Activated T-cell treated with anti-CD3 and anti-CD28 coated beads, Interleukin-2, amount 50 U/mL, for 4 hours (primary cell): ENCODE measurements around the gene CBX5. TPM values are rescaled to one million over a fixed set of nuclear protein-coding genes. Genes with fewer than 3 reads are reported as not detected.
"Not testable (repeated sequence)": the region's sequence is repeated elsewhere in the genome, so short reads cannot be mapped to it uniquely, and the experiment has no call there.

ENCODE experiments used
- ATAC-seq, 2 donors: fragments of 200-7000 bp; cut with Tn5 transposase; one replicate each; pipeline ENCODE4 v1.10.0; 2021
- DNase-seq: peaks from one replicate; pipeline ENCODE4 v3.0.0-alpha.2; 2020
- H3K27me3 Mint-ChIP-seq: one replicate; pipeline ENCODE4 v1.8.0; 2021; ENCODE audit warnings: low read depth, mixed read lengths
- H3K36me3 Mint-ChIP-seq: one replicate; pipeline ENCODE4 v1.8.0; 2022; ENCODE audit warnings: mixed read lengths; ENCODE audit not compliant: insufficient read depth
- H3K4me1 Mint-ChIP-seq: one replicate; pipeline ENCODE4 v1.8.0; 2021; ENCODE audit warnings: low read depth, mixed read lengths
- H3K4me3 Mint-ChIP-seq: one replicate; pipeline ENCODE4 v1.8.0; 2021; ENCODE audit warnings: mild to moderate bottlenecking, moderate library complexity, mixed read lengths
- H3K9me3 Mint-ChIP-seq: one replicate; pipeline ENCODE4 v1.8.0; 2021; ENCODE audit warnings: mixed read lengths
- total RNA-seq, 3 donors: library from RNA; stranded (reverse); gene quantifications; one replicate each; pipeline ENCODE4 v1.2.1, GENCODE V29; 2021

CBX5 gene
- total RNA-seq, 3 donors from 2014 or later, result 27.9 to 37.0 (median 33.4) TPM

DNA sequence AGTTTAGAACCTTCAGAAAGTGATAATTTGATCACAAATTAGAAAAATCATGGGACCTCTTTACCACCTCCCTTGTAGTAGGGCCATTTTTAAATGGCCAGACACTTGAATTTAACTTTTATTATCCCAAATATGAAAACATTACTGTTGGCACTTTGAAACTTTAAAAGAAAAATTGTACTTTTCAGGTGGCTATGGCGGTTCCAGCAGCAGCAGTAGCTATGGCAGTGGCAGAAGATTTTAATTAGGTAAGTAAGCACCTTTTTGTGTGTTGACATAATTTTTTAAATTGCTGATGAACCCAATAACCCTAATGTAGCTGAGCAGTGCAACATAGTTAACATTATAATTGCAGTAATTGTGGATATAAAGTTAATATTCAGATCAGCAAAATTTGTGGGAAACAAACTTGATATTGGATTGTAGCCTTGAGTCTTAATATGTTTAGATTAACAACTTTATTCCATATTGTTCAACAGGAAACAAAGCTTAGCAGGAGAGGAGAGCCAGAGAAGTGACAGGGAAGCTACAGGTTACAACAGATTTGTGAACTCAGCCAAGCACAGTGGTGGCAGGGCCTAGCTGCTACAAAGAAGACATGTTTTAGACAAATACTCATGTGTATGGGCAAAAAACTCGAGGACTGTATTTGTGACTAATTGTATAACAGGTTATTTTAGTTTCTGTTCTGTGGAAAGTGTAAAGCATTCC is 4.3 kb upstream of the CBX5 start:
- not testable (repeated sequence) for H3K36me3 Mint-ChIP-seq, H3K9me3 Mint-ChIP-seq, H3K4me3 Mint-ChIP-seq, H3K27me3 Mint-ChIP-seq, ATAC-seq, DNase-seq
- peaks cover 43% of the 10 kb centered on the region for H3K4me1 Mint-ChIP-seq

DNA sequence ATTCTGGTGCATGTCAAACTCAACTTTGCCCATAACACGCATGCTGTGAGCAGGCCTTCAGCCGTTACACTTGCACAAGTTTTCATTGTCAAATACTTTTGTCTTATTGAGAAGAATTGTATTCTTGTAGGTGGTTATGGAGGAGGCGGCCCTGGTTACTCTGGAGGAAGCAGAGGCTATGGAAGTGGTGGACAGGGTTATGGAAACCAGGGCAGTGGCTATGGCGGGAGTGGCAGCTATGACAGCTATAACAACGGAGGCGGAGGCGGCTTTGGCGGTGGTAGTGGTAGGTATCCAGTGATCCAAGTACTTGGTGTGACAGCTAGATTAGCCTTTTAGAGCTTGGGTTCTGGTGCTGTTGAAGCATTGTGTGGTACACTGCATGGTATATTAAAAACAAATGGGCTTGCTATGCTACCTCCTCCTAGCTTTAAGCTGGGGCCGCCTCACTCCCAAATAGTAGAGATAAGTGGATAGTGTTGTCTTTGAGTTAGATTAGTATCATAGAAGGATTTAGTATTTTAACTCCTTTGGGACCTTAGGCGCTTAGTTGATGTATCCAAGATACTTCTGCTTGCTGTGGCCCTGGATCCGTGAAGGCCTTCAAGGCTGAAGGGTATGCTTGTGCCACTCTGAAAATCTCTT is 3.1 kb upstream of the CBX5 start:
- peaks cover 7% of the 10 kb centered on the region for H3K36me3 Mint-ChIP-seq
- no peaks in the 10 kb centered on the region for H3K9me3 Mint-ChIP-seq
- DNase-seq, result no peak
- no peaks in the 10 kb centered on the region for H3K27me3 Mint-ChIP-seq
- ATAC-seq, result no peak
- H3K4me1 Mint-ChIP-seq, result peaks cover 50% of the 10 kb centered on the region
- no peak overlapping the region for H3K4me3 Mint-ChIP-seq

- ATAC-seq, H3K27me3 Mint-ChIP-seq, H3K4me3 Mint-ChIP-seq, DNase-seq, H3K9me3 Mint-ChIP-seq, H3K36me3 Mint-ChIP-seq: not testable (repeated sequence)
- peaks cover 48% of the 10 kb centered on the region for H3K4me1 Mint-ChIP-seq
These were observed 1.8 kb upstream of the CBX5 start for GRCh38 chr12:54281694-54282093.

- H3K4me3 Mint-ChIP-seq, H3K36me3 Mint-ChIP-seq, H3K9me3 Mint-ChIP-seq, DNase-seq, ATAC-seq, H3K27me3 Mint-ChIP-seq: not testable (repeated sequence)
- peaks cover 49% of the 10 kb centered on the region for H3K4me1 Mint-ChIP-seq
These were observed 1.3 kb upstream of the CBX5 start for GRCh38 chr12:54281261-54281638.

DNA sequence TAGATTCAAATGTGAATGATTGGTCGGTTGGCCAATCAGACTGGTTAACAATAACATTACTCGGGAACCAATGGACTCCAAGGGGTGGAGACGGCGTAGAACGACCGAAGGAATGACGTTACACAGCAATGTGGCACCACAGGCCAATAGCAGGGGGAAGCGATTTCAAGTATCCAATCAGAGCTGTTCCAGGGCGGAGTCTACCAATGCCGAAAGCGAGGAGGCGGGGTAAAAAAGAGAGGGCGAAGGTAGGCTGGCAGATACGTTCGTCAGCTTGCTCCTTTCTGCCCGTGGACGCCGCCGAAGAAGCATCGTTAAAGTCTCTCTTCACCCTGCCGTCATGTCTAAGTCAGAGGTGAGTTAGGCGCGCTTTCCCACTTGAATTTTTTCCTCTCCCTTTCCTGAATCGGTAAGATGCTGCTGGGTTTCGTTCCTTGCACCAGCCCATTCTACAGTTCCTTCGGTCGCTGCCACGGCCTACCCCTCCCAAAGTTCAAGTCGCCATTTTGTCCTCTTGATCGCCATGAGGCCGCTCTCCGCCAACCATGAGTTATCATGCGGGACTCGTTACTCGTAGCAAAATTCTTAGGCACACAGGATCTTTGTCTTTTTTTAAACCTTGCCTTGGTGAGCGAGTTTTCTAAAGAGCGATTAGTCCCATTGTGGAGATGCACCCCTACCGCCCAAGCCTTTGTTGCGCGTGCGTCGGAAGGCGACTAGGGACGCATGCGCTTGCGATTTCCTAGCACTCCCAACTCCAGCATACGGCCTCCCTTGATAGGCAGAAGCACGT is 742 bp upstream of the CBX5 start, which contains the start of gene HNRNPA1:
Gene HNRNPA1 (plus strand): TSS at position 259 of the 793 bp plus-strand sequence. CDS start 82 bp downstream, at position 341.
- Mint-ChIP-seq H3K9me3 (no peaks in the 10 kb centered on the region), H3K4me3 (no peak within 1 kb of the TSS), H3K27me3 (no peaks in the 10 kb centered on the region), H3K36me3 (no peaks in the 10 kb centered on the region), H3K4me1 (peaks cover 49% of the 10 kb centered on the region)
- ATAC-seq (peak; percentile 82 to 84), DNase-seq (peak; percentile 89)

DNA sequence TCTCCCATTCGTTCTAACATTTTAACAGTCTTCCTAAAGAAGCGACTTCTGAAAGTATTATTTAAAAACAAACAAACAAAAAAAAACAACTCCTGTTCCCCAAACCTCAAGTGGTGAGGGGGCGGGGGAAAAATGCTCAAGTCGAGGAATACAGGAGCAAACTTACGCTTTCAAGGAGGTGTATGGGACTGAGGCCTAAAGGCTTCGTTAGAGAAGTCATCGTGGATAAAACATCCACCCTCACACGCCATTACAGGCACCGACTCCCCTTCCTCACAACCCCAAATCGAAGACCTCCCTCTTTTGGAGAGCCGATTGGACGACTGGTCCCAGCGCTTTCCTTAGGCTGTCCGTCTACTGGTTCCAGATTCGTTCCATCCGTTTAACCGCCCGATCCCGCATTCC is 693 bp downstream of the CBX5 start:
- Mint-ChIP-seq H3K9me3 (no peaks in the 10 kb centered on the region), H3K4me1 (peaks cover 45% of the 10 kb centered on the region), H3K36me3 (no peaks in the 10 kb centered on the region), H3K27me3 (no peaks in the 10 kb centered on the region), H3K4me3 (no peak overlapping the region)
- DNase-seq (no peak), ATAC-seq (peak in 1 of 2 donors; percentile 0)

DNA sequence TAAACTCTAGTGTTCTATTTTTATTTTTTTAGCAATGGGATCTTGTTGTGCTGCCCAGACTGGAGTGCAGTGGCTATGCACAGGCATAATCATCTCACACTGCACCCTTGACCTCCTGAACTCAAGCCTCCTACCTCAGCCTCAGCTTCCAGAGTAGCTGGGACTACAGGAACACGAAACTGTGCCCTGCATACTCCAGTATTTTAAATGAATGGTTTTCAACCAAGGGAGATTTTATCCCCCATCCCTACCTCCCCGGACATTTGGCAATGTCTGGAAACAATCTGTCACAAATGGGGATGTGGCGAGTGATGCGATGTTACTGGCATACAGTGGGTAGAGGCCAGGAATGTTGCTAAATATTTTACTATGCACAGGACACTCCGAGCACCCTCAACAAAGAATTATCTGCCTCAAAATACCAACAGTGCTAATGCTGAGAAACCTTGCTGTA is 2.1 kb downstream of the CBX5 start:
- no peak for ATAC-seq
- Mint-ChIP-seq H3K9me3 (no peaks in the 10 kb centered on the region), H3K4me3 (no peak overlapping the region), H3K27me3 (no peaks in the 10 kb centered on the region), H3K36me3 (peaks cover 8% of the 10 kb centered on the region), H3K4me1 (peaks cover 37% of the 10 kb centered on the region)
- no peak for DNase-seq

DNA sequence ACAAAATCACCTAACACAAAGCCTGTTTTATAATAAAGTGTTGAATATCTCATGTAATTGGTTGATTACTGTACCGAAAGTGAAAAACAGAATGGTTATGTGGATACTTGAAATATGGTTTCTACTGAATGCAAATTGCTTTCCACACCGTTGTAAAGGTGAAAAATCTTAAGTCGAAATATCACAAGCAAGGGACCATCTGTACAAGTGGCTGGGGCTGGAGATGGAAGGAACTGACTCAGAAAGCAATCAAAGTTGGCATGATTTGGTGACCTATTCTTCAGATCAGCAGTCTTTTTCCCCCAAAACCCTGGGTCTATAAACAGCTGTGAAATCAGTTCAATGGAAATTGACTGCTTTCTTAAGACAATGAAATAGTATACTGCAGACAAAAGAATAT is 3.6 kb downstream of the CBX5 start:
- H3K9me3 Mint-ChIP-seq, result no peaks in the 10 kb centered on the region
- H3K4me3 Mint-ChIP-seq, result peak overlapping the region; percentile 27

DNA sequence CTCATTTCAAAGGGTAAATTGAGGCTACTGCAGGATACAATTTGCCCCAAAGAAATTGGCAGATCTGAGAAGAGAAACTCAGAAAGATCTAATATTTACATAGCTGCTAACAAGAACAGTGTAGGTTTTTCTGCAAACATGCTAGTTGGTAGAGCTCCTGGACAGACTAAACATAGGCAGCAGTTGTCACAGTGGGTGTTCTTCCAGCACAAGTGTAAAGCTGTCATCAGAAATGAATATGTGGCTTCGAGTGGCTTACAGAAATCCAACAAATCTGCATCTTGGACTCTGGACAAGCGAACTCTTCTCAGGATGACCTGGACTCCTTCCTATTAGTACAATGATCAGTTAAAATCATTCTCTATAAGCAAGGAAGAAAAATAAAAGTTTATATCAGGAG is 5.9 kb downstream of the CBX5 start:
- ATAC-seq (no peak), DNase-seq (no peak)
- Mint-ChIP-seq H3K4me3 (no peak overlapping the region), H3K27me3 (no peaks in the 10 kb centered on the region), H3K9me3 (no peaks in the 10 kb centered on the region), H3K36me3 (peaks cover 8% of the 10 kb centered on the region), H3K4me1 (peaks cover 56% of the 10 kb centered on the region)

More for the DNA sequence above, 3.6 kb downstream of the CBX5 start:
- peaks cover 44% of the 10 kb centered on the region for H3K4me1 Mint-ChIP-seq
- DNase-seq (no peak), ATAC-seq (no peak)
- H3K36me3 Mint-ChIP-seq, result peaks cover 8% of the 10 kb centered on the region
- H3K27me3 Mint-ChIP-seq, result no peaks in the 10 kb centered on the region

DNA sequence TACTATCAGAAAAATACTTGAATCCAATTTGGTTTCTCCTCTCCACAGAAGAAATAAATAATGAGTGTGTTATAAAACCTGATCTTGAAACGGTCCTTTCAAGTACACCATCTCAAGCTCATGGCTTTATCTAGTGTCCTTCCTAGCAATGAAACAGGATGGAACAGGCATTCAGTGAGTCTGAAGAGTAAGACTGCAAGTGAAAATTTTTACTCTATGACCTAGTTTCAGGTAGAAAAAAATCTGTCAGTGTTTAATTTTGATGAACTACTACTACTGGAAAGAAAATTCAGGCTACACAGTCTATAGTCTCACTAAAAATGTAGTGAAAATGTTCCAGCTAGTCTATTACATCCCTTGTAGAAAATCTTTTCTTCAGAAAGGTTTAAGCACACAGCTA is 7.7 kb downstream of the CBX5 start:
- peaks cover 8% of the 10 kb centered on the region for H3K36me3 Mint-ChIP-seq
- H3K27me3 Mint-ChIP-seq, result no peaks in the 10 kb centered on the region
- H3K4me1 Mint-ChIP-seq, result peaks cover 46% of the 10 kb centered on the region
- H3K4me3 Mint-ChIP-seq, result no peak overlapping the region
- DNase-seq, result no peak
- H3K9me3 Mint-ChIP-seq, result no peaks in the 10 kb centered on the region
- ATAC-seq, result peak; percentile 75 to 78

- Mint-ChIP-seq H3K36me3 (peaks cover 8% of the 10 kb centered on the region), H3K4me3 (no peak overlapping the region), H3K9me3 (no peaks in the 10 kb centered on the region), H3K4me1 (peaks cover 35% of the 10 kb centered on the region), H3K27me3 (no peaks in the 10 kb centered on the region)
- DNase-seq, result no peak
- ATAC-seq, result peak in 1 of 2 donors; percentile 46
These were observed 9.6 kb downstream of the CBX5 start for GRCh38 chr12:54270345-54270744.

DNA sequence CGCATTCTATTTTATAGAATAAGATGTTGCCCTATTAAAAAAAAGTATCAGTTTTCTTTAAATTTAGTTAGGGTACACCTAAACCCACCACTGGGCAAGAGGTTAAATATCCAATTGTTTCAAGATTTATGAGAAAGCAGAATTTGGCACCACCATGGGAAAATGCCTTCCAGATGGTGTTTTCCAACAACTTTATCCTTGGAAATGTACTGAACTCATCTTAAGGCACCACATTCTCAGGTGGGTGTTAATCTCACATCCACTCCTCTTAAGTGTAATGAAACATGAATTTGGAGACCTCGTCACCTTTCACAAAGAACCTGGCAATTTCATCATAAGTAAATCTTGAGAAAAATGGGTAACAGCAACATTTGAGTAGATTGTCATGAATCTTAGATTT is 13.1 kb downstream of the CBX5 start:
- no peak overlapping the region for H3K4me3 Mint-ChIP-seq
- DNase-seq (no peak), ATAC-seq (no peak)
- no peaks in the 10 kb centered on the region for H3K36me3 Mint-ChIP-seq
- H3K9me3 Mint-ChIP-seq, result no peaks in the 10 kb centered on the region
- H3K27me3 Mint-ChIP-seq, result no peaks in the 10 kb centered on the region
- peaks cover 21% of the 10 kb centered on the region for H3K4me1 Mint-ChIP-seq

GRCh38 chr12:54265364-54265812 is 14.5 kb downstream of the CBX5 start:
- Mint-ChIP-seq H3K4me3 (no peak overlapping the region), H3K4me1 (peaks cover 15% of the 10 kb centered on the region), H3K27me3 (no peaks in the 10 kb centered on the region), H3K36me3 (no peaks in the 10 kb centered on the region), H3K9me3 (no peaks in the 10 kb centered on the region)
- ATAC-seq (no peak), DNase-seq (no peak)

DNA sequence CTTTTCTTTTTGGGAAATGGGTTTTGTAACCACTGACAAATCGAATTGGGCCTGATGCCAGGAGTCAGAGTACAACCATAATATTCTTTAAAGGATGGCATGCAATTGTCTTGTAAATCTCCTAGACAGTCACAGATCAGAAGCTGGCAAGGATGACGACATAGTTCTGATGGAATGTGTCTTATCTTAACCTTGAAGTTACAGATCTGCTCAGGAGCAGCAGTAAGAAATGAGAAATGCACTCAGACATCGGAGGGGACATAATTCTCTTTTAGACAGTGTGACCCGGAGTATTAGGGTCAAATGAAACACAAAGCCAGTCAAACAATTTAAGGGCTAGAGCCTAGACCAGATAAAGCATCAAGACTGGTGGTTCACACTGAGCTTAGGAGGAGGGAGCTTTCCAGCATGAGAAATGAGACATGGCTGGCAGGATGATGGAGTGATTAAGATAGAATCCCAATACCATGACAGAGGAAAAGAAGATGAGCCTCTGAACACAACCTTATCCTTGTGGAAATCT is 17.5 kb downstream of the CBX5 start:
- Mint-ChIP-seq H3K36me3 (peaks cover 1% of the 10 kb centered on the region), H3K4me1 (peaks cover 27% of the 10 kb centered on the region), H3K27me3 (no peaks in the 10 kb centered on the region), H3K4me3 (no peak overlapping the region), H3K9me3 (no peaks in the 10 kb centered on the region)
- ATAC-seq, result no peak
- no peak for DNase-seq
